Cardiac muscle cell (in vitro differentiated cells and primary cell): Measurements from ENCODE around the gene ERBB4. TPM values are rescaled to one million over a fixed set of nuclear protein-coding genes. Genes with fewer than 3 reads are reported as not detected.
A peak's percentile ranks its signal among the peaks of the same experiment; 100 is the strongest.

Source experiments
- DNase-seq, 2 donors: peaks; one replicate each; pipeline versions ENCODE4 v3.0.0 to v3.0.0-alpha.2; 2010 to 2017; ENCODE audit warnings: low read depth in 1 of 2, low spot score in 1 of 2
- H3K27ac ChIP-seq: fragments of 200-600 bp; sonication (generic); 2 replicates; pipeline ENCODE4 v1.5.1; 2016
- H3K27me3 ChIP-seq: fragments of 200-600 bp; sonication (generic); 2 replicates; pipeline ENCODE4 v1.6.0; 2016; ENCODE audit warnings: control low read depth
- H3K36me3 ChIP-seq: fragments of 200-600 bp; sonication (generic); 2 replicates; pipeline ENCODE4 v1.5.1; 2016; ENCODE audit warnings: control low read depth
- H3K4me1 ChIP-seq: fragments of 200-600 bp; sonication (generic); 2 replicates; pipeline ENCODE4 v1.8.1; 2017; ENCODE audit warnings: low read depth, mild to moderate bottlenecking, mixed run types
- H3K4me3 ChIP-seq: fragments of 200-600 bp; sonication (generic); 2 replicates; pipeline ENCODE4 v1.5.1; 2016; ENCODE audit warnings: mild to moderate bottlenecking
- H3K9me3 ChIP-seq: fragments of 200-600 bp; sonication (generic); 2 replicates; pipeline ENCODE4 v1.5.1; 2017; ENCODE audit warnings: low read depth, mild to moderate bottlenecking, control low read depth
- CTCF ChIP-seq: IDR thresholded peaks from 2 replicates; pipeline ENCODE4 v1.5.1; 2012; ENCODE audit warnings: low read depth, mild to moderate bottlenecking, low read length
- polyA plus RNA-seq: library from polyadenylated mRNA; unstranded; fragments of >200 nt; fragmentation: Nextera tagmentation; extraction: Ambion mirVana; gene quantifications from 2 replicates; pipeline ENCODE4 v1.2.1, GENCODE V29; 2016
- total RNA-seq: library from RNA; depleted of rRNA; stranded (reverse); fragments of >200 nt; gene quantifications from 2 replicates; pipeline ENCODE4 v1.2.3, GENCODE V29; 2016

The ERBB4 gene
- total and polyA plus RNA-seq, 2 experiments from 2014 or later = 38.1 to 42.1 TPM

GRCh38 chr2:212186166-212186565 is 352.4 kb downstream of the ERBB4 start:
- Histone ChIP-seq H3K27me3 (no peaks in the 10 kb centered on the region), H3K36me3 (no peaks in the 10 kb centered on the region), H3K27ac (no peak overlapping the region), H3K9me3 (no peaks in the 10 kb centered on the region), H3K4me3 (no peak overlapping the region), H3K4me1 (peaks cover 3% of the 10 kb centered on the region)
- no peak for DNase-seq
- TF ChIP-seq CTCF = no peak

- no peaks in the 10 kb centered on the region for H3K27me3 ChIP-seq
- peaks cover 8% of the 10 kb centered on the region for H3K4me1 ChIP-seq
- no peak overlapping the region for H3K4me3 ChIP-seq
- DNase-seq = no peak
- no peaks in the 10 kb centered on the region for H3K36me3 ChIP-seq
- no peak overlapping the region for H3K27ac ChIP-seq
- TF ChIP-seq CTCF = no peak
- H3K9me3 ChIP-seq = no peaks in the 10 kb centered on the region
These were observed 357.0 kb downstream of the ERBB4 start for GRCh38 chr2:212181646-212182045.

GRCh38 chr2:212180408-212181083 is 358.1 kb downstream of the ERBB4 start:
- Histone ChIP-seq H3K27me3 (no peaks in the 10 kb centered on the region), H3K4me3 (no peak overlapping the region), H3K4me1 (peaks cover 16% of the 10 kb centered on the region), H3K36me3 (no peaks in the 10 kb centered on the region), H3K9me3 (no peaks in the 10 kb centered on the region), H3K27ac (no peak overlapping the region)
- DNase-seq = no peak
- TF ChIP-seq CTCF = no peak

- peak; percentile 2 to 8 for DNase-seq
- peaks cover 26% of the 10 kb centered on the region for H3K4me1 ChIP-seq
- no peak overlapping the region for H3K4me3 ChIP-seq
- no peaks in the 10 kb centered on the region for H3K9me3 ChIP-seq
- no peak for TF ChIP-seq CTCF
- no peaks in the 10 kb centered on the region for H3K27me3 ChIP-seq
- H3K27ac ChIP-seq = no peak overlapping the region
- no peaks in the 10 kb centered on the region for H3K36me3 ChIP-seq
These were observed 360.9 kb downstream of the ERBB4 start for GRCh38 chr2:212177724-212178123.

GRCh38 chr2:212176151-212176550 is 362.5 kb downstream of the ERBB4 start:
- DNase-seq = peak in 1 of 2 donors; percentile 8
- Histone ChIP-seq H3K4me3 (no peak overlapping the region), H3K27me3 (no peaks in the 10 kb centered on the region), H3K9me3 (no peaks in the 10 kb centered on the region), H3K4me1 (peaks cover 23% of the 10 kb centered on the region), H3K27ac (no peak overlapping the region), H3K36me3 (no peaks in the 10 kb centered on the region)
- TF ChIP-seq CTCF = no peak
